HG03066 (cell line): Measurements from ENCODE around the gene ZNF107.

Experiments
- ATAC-seq: cut with Tn5 transposase; IDR thresholded peaks from one replicate; pipeline ENCODE4 v1.9.1; 2021; ENCODE audit warnings: low read depth; ENCODE audit not compliant: unreplicated experiment

The ZNF107 gene

DNA sequence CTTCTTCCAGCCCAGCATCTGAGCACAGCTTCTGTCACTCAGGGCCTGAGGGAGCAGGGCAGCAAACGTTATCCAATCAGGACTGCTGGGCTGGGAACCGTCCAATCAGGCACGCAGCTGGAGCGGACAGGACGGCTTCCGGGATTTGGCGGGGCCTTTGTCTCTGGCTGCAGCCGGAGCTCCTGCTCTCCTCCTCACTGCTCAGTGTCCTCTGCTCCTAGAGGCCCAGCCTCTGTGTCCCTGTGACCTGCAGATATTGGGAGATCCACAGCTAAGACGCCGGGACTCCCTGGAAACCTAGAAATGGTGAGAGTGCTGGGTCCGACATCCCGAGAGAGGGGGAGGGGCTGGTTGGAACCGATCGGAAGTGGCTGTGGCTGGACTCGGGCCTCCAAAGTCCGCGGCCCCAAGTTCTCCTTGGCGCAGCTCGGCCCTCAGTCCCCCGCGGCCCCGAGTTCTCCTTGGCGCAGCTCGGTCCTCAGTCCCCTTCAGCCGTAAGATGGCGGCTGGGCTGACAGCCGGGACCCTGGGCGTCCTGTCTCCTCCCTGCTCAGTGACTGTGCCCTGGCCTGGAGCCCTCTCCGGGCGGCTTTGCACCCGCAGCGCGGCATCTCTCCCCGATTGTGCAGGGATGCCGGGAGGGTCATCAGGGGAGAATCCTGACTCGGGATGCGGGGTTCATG is at the start of gene ZNF107:
Gene ZNF107, plus strand, starts transcription at position 154 of the 683 bp plus-strand sequence. Its CDS starts 150 bp downstream, at position 304.
- ATAC-seq, result peak; percentile 97

DNA sequence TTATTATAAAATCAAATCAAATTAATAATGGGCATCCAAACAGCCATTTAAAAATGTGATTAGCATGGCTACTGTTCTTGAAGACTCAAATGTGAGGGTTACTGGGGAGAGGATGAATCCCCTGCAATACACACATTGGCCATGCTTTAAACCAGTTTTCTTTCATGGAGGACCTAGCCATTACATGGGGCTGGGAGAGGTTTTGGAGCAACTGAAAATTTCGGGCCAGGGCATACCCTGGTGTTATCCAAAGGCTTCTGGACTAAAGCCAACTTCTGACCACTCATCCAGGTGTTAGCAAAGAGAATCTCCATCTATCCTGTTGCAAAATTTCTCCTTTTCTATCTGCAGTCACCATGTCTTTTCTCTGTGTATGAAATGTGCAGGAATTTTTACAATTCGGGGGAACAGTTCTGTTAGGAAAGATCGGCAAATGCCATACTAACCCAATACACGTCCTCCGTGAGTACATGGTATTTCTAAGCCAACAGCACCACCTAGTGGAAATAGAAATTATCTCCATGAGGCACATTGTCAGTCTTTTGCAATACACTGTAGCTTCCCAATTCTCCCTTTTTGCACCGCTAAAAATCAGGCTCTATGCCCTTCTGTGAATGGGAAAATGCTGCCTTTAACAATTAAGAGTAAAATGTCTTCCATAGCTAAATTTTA is 47.0 kb upstream of the ZNF107 start:
- ATAC-seq, result no peak

DNA sequence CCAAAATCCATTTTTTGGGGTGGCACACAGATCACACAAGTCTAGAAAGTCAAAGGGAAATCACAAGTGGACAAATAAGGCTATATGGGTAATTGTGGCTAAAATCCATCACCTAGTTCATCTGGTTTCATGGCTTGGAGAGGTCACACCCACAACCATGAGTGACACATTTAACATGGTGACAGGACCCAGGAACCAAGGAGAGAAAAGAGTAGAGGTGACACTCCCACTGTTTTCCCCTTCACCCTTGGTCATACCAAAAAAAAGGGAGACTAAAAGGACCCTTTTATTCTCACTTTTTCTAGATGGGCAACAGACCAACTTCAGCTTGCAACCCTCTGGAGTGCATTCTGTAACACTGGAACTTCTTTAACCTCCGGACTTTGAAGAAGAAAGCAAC is 46.2 kb upstream of the ZNF107 start:
- ATAC-seq, result no peak

DNA sequence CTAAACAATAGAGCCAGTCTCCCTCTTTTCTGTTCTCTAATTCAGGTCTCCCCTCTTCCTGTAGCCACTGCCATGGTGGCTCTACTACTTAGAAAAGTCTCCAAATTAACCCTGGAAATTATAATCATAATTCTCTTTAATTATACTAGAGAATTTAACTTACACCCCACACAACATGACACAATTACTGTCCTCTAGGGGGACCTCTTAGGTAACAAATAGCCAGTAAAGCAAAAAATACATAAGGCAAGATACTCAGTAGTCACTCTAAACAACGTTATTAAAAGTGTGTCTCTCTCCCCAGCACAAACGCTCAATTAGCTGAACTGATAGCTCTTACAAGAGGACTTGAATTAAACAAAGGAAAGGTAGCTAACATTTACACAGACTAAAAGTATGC is 44.3 kb upstream of the ZNF107 start:
- no peak for ATAC-seq

DNA sequence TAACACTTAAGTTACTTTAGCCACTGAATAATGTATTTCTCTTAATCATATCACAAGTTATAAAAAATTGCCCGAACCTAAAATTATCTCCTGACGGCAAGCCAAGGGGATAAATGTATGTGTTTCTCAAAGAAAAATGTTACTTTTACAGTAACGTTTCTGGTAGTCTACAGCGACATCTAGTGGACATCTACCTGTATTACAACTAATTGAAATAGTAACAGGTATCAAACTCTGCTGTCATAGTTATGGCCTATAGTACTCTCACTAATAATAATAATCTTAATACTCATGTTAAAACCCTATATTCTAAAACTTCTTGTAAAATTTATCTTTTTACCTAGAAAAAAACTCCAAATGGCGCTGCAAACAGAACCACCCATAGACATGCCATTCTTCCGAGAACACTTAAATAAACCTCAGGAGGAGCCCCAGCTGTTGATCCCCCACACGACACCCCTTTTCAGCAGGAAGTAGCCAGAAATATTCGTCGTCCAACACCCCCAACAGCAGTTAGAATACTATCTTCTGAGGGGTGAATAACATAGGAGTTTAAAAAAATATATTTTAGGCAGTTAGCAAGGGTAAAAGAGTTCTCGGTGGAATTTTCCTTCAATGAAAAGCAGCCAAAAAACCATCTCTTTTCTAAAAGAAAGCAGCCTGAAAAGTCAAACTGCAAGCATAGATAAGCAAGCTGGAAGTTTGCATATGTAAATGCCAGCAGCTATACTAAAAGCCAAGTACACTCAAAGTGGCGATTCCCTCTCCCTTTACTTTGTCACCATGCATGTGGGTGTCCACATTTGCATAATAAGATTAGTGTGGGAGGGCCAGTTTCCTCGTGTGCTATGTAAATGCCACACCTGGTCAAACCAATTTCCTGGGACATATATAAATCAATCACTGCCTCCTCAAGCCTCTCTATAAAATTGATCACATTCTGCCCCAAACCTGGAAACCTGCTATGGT is 40.5 kb upstream of the ZNF107 start:
- no peak for ATAC-seq

DNA sequence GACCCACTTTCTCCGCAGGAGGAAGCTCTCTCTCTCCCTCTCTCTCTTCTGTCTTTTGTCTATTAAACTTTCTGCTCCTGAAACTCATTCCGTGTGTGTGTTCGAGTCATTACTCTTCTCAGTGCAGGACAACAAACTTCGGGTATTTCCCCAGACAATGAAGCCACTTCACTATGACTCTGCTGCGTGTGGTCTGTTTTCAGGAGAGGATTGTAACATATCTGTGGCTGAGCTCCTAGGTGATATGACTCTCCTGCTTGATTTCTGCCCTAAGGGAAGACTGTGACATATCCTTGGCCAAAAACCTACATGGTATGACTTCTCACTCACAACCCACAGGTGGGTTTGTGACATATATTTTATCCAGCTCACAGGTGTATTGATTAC is 39.9 kb upstream of the ZNF107 start:
- ATAC-seq, result no peak

DNA sequence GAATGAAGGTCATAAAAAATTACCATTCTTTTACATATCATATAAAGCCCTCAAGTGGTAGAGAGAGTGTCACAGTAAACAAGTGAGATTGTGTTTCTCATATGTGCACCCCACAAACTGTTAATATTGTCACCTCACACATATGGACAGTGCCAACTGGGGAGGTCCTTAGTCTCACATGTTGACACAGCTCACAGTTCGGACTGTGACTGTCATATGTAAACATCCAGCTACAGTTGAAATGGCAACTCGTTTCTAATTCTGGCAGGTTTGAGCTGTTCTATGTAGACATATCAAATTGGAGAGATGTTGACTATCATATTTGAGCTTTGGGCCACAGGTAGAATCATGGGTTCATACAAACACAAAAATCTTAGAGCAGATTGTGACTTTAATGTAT is 39.4 kb upstream of the ZNF107 start:
- ATAC-seq, result no peak

DNA sequence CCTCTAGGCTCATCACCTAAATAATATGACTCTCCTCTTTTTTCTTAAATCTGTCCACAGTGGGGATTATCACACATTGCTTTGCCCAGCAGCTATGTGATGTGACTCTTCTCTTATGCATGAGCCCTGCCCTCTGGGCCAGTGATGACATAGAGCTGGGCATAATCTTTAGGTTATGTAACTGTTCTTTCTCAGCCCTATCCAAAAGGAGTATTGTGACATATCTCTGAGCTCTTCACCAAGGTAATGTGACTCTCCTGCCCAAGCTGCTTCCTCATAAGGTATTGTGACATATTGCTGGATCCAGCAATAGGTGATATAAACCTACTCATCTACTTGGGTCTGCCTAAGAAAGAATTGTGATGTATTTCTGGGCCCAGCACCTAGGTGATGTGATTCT is 37.7 kb upstream of the ZNF107 start:
- ATAC-seq, result no peak

DNA sequence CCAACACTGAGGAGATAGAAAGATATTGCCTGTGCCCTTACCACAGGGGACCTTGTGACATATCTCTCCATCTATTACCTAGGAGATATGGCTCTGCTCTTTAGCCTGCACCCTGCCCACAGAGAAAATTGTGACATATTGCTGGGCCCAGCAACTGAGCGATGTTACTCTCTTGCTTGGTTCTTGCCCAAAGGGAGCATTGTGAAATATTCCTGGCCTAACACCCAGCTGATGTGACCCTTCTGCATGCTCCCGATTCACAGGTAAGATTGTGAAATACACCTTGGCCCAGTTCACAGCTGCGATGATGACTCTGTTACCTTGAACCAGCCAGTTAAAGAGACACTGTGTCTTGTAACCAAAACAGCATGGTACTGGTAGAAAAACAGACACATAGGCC is 37.2 kb upstream of the ZNF107 start:
- ATAC-seq, result no peak

DNA sequence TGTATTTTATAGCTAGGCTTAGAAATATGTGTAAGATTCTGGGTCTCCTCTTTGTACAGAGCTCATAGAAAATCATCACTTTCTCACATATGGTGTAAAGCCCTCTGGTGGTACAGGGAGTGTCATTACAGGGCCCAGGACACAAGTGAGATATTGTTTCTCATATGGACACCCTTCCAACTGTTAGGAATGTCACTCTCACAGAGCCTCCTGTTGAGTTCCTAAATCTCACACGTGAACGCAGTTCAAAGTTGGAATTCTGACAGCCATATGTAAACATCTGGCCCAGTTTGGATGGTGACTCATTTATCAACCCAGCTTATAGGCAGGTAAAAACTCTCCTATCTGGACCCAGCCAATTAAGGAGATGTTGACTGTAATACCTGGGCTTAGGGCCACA is 35.4 kb upstream of the ZNF107 start:
- ATAC-seq, result no peak

DNA sequence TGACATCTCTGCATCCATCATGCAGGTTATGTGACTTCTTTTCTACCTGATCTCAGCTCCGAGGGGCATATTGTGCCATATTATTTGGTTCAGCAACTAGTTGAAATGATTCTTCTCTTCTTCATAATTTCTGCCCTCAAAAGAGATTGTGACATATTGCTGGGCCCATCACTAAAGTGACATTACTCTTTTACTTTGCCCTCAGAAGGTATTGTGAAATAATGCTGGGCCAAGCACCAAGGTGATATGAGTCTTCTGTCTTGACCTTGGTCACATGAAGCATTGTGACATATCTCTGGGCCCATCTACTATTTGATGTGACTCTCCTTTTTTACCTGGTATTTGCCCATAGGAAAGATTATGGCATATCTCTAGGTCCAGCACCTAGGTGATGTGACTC is 33.9 kb upstream of the ZNF107 start:
- ATAC-seq, result no peak

DNA sequence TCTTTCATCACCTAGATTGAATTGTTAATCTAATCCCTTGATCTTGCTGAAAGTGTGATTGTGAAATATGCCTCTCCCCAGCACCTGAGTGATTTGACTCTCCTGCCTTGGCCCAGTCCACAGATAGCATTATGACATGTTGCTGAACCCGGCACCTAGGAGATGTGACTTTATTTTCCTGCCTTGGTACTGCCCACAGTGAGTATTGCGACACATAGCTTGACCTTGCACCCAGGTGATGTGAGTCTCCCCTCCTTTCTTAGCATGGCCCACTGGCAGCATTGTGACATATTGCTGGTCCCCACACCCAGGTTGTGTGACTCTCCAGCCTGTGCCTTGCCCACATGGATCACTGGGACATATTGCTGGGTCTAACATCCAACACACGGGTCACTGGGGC is 32.5 kb upstream of the ZNF107 start:
- ATAC-seq, result no peak

DNA sequence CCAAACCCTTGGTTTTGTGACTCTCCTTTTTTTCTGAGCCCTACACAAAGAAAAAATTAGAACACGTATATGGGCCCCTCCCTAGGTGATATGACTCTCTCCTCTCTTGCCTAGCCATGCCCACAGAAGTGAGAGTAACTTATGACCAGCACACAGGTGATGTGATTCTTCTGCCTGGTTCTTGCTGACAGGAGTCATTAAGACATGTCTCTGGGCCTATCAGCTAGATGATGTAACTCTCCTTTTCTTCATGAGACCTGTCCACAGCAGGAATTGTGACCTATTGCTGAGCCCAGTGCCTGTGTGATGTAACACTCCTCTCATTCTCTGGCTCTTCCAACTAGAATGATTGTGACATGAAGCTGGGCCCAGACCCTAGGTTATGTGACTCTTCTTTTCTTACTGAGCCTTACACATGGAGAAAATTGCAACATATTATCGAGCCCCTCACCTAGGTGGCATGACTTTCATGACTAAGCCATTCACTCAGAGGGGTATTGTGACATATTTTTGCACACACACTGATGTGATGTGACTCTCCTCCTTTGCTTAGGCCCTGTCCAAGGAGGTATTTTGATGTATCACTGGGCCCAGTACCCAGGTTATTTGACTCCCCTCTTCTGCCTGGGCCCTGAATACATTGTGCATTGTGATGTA is 31.4 kb upstream of the ZNF107 start:
- ATAC-seq, result no peak

DNA sequence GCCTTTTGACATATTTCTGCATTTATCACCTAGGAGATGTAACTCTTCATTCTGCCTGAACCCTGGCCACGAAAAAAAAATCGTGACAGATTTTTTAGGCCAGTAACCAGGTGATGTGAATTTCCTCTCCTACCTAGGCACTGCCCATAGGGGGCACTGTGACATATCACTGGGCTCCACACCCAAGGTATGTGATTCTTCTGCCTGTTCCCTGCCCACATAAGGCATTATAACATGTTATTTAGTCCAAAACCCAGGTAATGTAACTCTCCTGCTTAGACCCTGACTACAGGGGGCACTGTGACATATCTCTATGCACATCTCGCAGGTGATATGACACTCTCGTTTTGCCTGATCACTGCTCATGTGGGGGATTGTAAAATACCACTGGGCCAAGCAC is 29.5 kb upstream of the ZNF107 start:
- no peak for ATAC-seq

DNA sequence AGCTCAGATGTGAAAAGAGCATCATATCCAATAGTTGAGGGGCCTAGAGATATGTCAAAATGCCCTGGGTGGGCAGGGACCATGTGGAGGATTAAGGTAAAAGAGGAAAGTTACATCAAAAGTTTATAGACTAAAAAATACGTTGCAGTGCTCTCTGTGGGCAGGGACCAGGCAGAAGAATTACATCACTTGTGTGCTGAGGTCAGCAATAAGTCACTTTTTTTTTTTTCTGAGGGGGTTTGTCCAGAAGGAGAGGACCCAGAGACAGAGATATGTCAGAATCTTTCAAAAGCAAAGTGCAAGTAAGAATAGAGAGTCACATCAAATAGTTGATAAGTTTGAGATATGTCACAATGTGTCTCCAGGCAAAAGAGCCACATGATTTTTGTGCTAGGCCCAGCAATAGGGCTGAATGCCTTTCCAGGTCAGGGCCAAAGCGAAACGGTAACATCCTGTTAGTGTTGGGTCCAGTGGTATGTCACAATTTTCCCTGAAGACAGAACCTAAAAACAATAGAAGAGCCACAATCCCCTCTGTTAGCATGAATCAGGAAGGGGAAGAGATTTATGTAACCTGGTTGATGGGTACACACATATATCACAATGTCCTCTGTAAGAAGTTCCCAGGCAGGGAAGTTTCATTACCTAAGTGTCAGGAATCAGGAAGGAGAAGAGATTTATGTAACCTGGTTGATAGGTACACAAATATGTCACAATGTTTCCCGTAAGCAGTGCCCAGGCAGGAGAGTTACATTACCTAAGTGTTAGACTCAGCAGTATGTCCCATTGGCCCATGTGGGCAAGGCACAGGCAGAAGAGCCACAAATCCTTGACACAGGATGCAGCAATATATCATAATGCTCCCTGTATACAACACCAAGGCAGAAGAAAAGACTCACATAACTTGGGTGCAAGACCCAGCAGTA is 28.1 kb upstream of the ZNF107 start:
- no peak for ATAC-seq

DNA sequence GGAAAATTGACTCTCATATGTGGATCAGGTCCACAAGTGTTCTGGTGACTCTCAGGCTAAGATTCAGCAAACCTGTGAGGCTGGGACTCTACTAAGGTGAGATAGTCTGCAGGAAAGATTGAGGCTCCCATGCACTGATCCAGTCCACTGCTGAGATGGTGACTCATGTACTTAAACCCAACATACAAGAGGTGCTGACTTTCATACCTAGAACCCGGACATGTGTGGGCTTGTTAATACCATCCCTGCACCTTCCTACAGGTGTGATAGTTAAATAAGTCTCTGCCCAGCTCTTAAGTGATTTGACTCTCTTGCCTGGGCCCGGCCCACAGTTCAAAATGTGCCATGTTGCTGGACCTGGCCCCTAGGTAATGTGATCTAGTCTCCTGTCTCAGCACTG is 27.1 kb upstream of the ZNF107 start:
- no peak for ATAC-seq

DNA sequence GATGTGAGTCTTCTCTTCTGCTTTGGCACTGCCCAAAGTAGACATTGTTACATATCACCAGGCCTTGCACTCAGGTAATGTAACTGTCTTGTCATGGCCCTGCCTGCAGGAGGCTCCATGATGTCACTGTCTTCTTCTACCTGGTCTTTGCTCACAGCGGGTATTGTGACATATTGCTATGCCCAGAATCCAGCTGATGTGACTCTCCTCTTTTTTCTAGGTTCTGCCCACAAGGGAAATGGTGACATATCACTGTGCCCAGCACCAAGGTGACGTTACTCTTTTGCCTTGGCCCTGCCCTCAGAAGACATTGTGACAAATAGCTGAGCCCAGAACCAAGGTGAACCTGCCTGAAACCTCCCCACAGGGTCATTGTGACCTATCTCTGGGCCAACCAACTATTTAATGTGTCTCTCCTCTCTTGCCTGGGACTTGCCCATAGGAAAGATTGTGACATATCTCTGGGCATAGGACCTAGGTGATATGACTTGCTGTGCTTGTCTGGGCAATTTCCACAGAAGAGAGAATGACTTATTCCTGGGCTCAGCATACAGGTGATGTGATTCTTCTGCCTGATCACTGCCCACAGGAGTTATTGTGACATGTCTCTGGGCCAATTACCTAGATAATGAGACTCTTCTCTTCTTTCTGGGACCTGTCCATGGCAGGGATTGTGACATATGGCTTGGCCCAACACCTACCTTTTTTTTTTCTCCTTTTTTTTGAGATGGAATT is 26.5 kb upstream of the ZNF107 start:
- ATAC-seq, result no peak

DNA sequence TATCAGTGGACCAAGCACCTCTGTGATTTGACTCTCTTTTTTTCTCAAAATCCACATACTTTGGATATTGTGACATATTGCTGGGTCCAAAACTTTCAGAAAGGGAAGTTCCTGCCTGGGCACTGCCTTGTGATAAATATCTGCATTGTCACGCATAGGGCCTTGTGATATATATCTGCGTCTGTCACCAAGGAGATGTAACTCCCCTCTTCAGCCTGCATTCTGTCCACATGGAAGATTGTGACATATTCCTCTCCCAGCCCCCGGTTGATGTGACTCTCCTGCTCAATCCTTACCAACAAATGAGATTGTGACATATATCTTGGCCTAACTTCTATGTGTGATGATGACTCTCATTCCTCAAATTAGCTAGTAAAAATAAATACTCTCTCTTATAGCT is 25.4 kb upstream of the ZNF107 start:
- no peak for ATAC-seq

DNA sequence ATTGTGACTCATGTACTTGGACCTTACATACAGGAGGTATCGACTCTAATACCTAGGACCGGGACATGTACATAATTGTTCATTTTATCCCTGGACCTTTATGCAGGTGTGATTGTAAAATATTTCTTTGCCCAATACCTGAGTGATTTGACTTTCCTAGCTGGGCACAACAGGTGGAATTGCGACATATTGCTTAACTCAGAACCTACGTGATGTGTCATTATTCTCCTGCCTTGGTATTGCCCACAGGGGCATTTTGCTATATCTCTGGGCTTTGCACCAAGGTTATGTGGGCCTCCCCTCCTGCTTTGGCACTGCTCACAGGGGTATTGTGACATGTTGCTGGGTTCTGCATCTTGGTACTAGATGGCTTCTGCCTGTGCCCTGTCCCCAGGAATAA is 23.9 kb upstream of the ZNF107 start:
- ATAC-seq, result no peak
